IMR-90 (cell line): ENCODE results near the gene ZNF280C.

Experiments used
- CTCF ChIP-seq: conservative IDR thresholded peaks from 2 replicates; pipeline ENCODE4 v1.5.1; 2012; ENCODE audit warnings: mild to moderate bottlenecking, low read depth, low read length, improper control_type of control experiment
- MAZ ChIP-seq: IDR thresholded peaks from 2 replicates; pipeline ENCODE4 v1.6.1; 2012; ENCODE audit warnings: low read depth, mild to moderate bottlenecking, low read length, improper control_type of control experiment, moderate library complexity, borderline replicate concordance
- POLR2A ChIP-seq: IDR thresholded peaks from 2 replicates; pipeline ENCODE4 v1.6.1; 2012; ENCODE audit warnings: mild to moderate bottlenecking, low read depth, low read length
- RCOR1 ChIP-seq: IDR thresholded peaks from 2 replicates; pipeline ENCODE4 v1.6.1; 2012; ENCODE audit warnings: mild to moderate bottlenecking, low read length, improper control_type of control experiment; ENCODE audit not compliant: insufficient replicate concordance
- SMC3 ChIP-seq: fragments of 150-350 bp; IDR thresholded peaks from 2 replicates; pipeline ENCODE4 v1.6.1; 2016; ENCODE audit warnings: low read depth, mild to moderate bottlenecking, antibody characterized with exemption, low read length, moderate library complexity
- USF2 ChIP-seq: fragments of 150-350 bp; IDR thresholded peaks from 2 replicates; pipeline ENCODE4 v1.6.1; 2017; ENCODE audit warnings: mild to moderate bottlenecking, antibody characterized with exemption, low read length, low read depth

GRCh38 chrX:130190801-130191200 is 77.9 kb downstream of the ZNF280C start:
- TF ChIP-seq CTCF = no peak
- no peak for TF ChIP-seq USF2
- TF ChIP-seq RCOR1 = no peak
- no peak for TF ChIP-seq POLR2A
- no peak for TF ChIP-seq SMC3
- no peak for TF ChIP-seq MAZ
